ENCODE results near the gene BAIAP3. TPM values are rescaled to one million over a fixed set of nuclear protein-coding genes. Genes with fewer than 3 reads are reported as not detected.

The BAIAP3 gene
- total RNA-seq, 2 experiments from 2014 or later, result 0.24 to 0.63 TPM

GRCh38 chr16:1381612-1382406, 48.4 kb downstream of the BAIAP3 start:
- DNase-seq, result no peak
- Mint-ChIP-seq H3K4me3 (no peak overlapping the region), H3K27me3 (ENCODE audit: low read depth) (no peaks in the 10 kb centered on the region), H3K27ac (no peak overlapping the region), H3K36me3 (ENCODE audit: low read depth) (peaks cover 3% of the 10 kb centered on the region), H3K4me1 (ENCODE audit: low read depth) (peaks cover 19% of the 10 kb centered on the region), H3K9me3 (ENCODE audit: insufficient read depth) (no peaks in the 10 kb centered on the region)
- CTCF ChIA-PET, result no interaction called here
- no peak for ATAC-seq
- POLR2A ChIA-PET, result no interaction called here

GRCh38 chr16:1383556-1383955, 50.1 kb downstream of the BAIAP3 start:
- DNase-seq (no peak), ATAC-seq (no peak)
- ChIA-PET CTCF (interaction anchor here (0.7 kb wide), 1 partner anchor 20 kb away, joined by 3 read pairs; no protein-coding TSS in a partner anchor), POLR2A (interaction anchor here (0.8 to 1.3 kb wide), 2 partner anchors 15 to 37 kb away, joined by 3 read pairs; no protein-coding TSS in a partner anchor)
- Mint-ChIP-seq H3K9me3 (ENCODE audit: insufficient read depth) (no peaks in the 10 kb centered on the region), H3K27ac (no peak overlapping the region), H3K4me1 (ENCODE audit: low read depth) (peaks cover 9% of the 10 kb centered on the region), H3K36me3 (ENCODE audit: low read depth) (peaks cover 3% of the 10 kb centered on the region), H3K4me3 (no peak overlapping the region), H3K27me3 (ENCODE audit: low read depth) (no peaks in the 10 kb centered on the region)

GRCh38 chr16:1385232-1385631, 51.8 kb downstream of the BAIAP3 start:
- H3K4me3 Mint-ChIP-seq, result no peak overlapping the region
- ChIA-PET CTCF (no interaction called here), POLR2A (no interaction called here)
- no peaks in the 10 kb centered on the region for H3K27me3 Mint-ChIP-seq (ENCODE audit: low read depth)
- peaks cover 2% of the 10 kb centered on the region for H3K4me1 Mint-ChIP-seq (ENCODE audit: low read depth)
- no peak for DNase-seq
- H3K9me3 Mint-ChIP-seq (ENCODE audit: insufficient read depth), result no peaks in the 10 kb centered on the region
- no peak for ATAC-seq
- no peak overlapping the region for H3K27ac Mint-ChIP-seq
- peaks cover 5% of the 10 kb centered on the region for H3K36me3 Mint-ChIP-seq (ENCODE audit: low read depth)

- Mint-ChIP-seq H3K36me3 (ENCODE audit: low read depth) (peaks cover 8% of the 10 kb centered on the region), H3K27ac (no peak overlapping the region), H3K27me3 (ENCODE audit: low read depth) (no peaks in the 10 kb centered on the region), H3K4me3 (no peak overlapping the region), H3K9me3 (ENCODE audit: insufficient read depth) (no peaks in the 10 kb centered on the region), H3K4me1 (ENCODE audit: low read depth) (peaks cover 5% of the 10 kb centered on the region)
- DNase-seq (no peak), ATAC-seq (no peak)
- CTCF ChIA-PET, result no interaction called here
- POLR2A ChIA-PET, result no interaction called here
Observed at GRCh38 chr16:1387331-1387730, 53.9 kb downstream of the BAIAP3 start.

GRCh38 chr16:1389762-1390161, 56.3 kb downstream of the BAIAP3 start:
- DNase-seq (no peak), ATAC-seq (no peak)
- H3K9me3 Mint-ChIP-seq (ENCODE audit: insufficient read depth), result no peaks in the 10 kb centered on the region
- H3K27me3 Mint-ChIP-seq (ENCODE audit: low read depth), result no peaks in the 10 kb centered on the region
- H3K36me3 Mint-ChIP-seq (ENCODE audit: low read depth), result peaks cover 8% of the 10 kb centered on the region
- H3K4me1 Mint-ChIP-seq (ENCODE audit: low read depth), result peaks cover 5% of the 10 kb centered on the region
- no peak overlapping the region for H3K4me3 Mint-ChIP-seq
- no peak overlapping the region for H3K27ac Mint-ChIP-seq
- POLR2A ChIA-PET, result interaction anchor here (0.9 kb wide), 1 partner anchor 11 kb away, joined by 3 read pairs; no protein-coding TSS in a partner anchor
- CTCF ChIA-PET, result no interaction called here

GRCh38 chr16:1390239-1390779, 56.9 kb downstream of the BAIAP3 start:
- Mint-ChIP-seq H3K27me3 (ENCODE audit: low read depth) (no peaks in the 10 kb centered on the region), H3K4me1 (ENCODE audit: low read depth) (peaks cover 5% of the 10 kb centered on the region), H3K27ac (no peak overlapping the region), H3K9me3 (ENCODE audit: insufficient read depth) (no peaks in the 10 kb centered on the region), H3K36me3 (ENCODE audit: low read depth) (peaks cover 7% of the 10 kb centered on the region), H3K4me3 (no peak overlapping the region)
- CTCF ChIA-PET, result interaction anchor here (1.1 kb wide), 1 partner anchor 27 kb away, joined by 4 read pairs; no protein-coding TSS in a partner anchor
- POLR2A ChIA-PET, result interaction anchor here (0.9 kb wide), 1 partner anchor 11 kb away, joined by 3 read pairs; no protein-coding TSS in a partner anchor
- DNase-seq, result no peak
- no peak for ATAC-seq

- POLR2A ChIA-PET, result no interaction called here
- DNase-seq (no peak), ATAC-seq (no peak)
- Mint-ChIP-seq H3K27ac (no peak overlapping the region), H3K27me3 (ENCODE audit: low read depth) (no peaks in the 10 kb centered on the region), H3K9me3 (ENCODE audit: insufficient read depth) (no peaks in the 10 kb centered on the region), H3K4me3 (no peak overlapping the region), H3K4me1 (ENCODE audit: low read depth) (peaks cover 5% of the 10 kb centered on the region), H3K36me3 (ENCODE audit: low read depth) (peaks cover 9% of the 10 kb centered on the region)
- CTCF ChIA-PET, result no interaction called here
Observed at GRCh38 chr16:1392826-1393225, 59.4 kb downstream of the BAIAP3 start.

- Mint-ChIP-seq H3K36me3 (ENCODE audit: low read depth) (peaks cover 11% of the 10 kb centered on the region), H3K9me3 (ENCODE audit: insufficient read depth) (no peaks in the 10 kb centered on the region), H3K27me3 (ENCODE audit: low read depth) (no peaks in the 10 kb centered on the region), H3K4me3 (no peak overlapping the region), H3K4me1 (ENCODE audit: low read depth) (peaks cover 5% of the 10 kb centered on the region), H3K27ac (no peak overlapping the region)
- DNase-seq (no peak), ATAC-seq (no peak)
- ChIA-PET POLR2A (interaction anchor here (1.1 kb wide), 1 partner anchor 27 kb away, joined by 3 read pairs; no protein-coding TSS in a partner anchor), CTCF (no interaction called here)
Observed at GRCh38 chr16:1393613-1394176, 60.2 kb downstream of the BAIAP3 start.

GRCh38 chr16:1394367-1394951, 61.0 kb downstream of the BAIAP3 start:
- H3K27me3 Mint-ChIP-seq (ENCODE audit: low read depth), result no peaks in the 10 kb centered on the region
- ChIA-PET POLR2A (no interaction called here), CTCF (no interaction called here)
- H3K4me3 Mint-ChIP-seq, result no peak overlapping the region
- H3K36me3 Mint-ChIP-seq (ENCODE audit: low read depth), result peaks cover 13% of the 10 kb centered on the region
- H3K27ac Mint-ChIP-seq, result no peak overlapping the region
- H3K4me1 Mint-ChIP-seq (ENCODE audit: low read depth), result peaks cover 5% of the 10 kb centered on the region
- DNase-seq (no peak), ATAC-seq (no peak)
- no peaks in the 10 kb centered on the region for H3K9me3 Mint-ChIP-seq (ENCODE audit: insufficient read depth)

GRCh38 chr16:1395444-1396031, 62.1 kb downstream of the BAIAP3 start:
- Mint-ChIP-seq H3K4me1 (ENCODE audit: low read depth) (peaks cover under 1% of the 10 kb centered on the region), H3K27ac (no peak overlapping the region), H3K9me3 (ENCODE audit: insufficient read depth) (no peaks in the 10 kb centered on the region), H3K27me3 (ENCODE audit: low read depth) (no peaks in the 10 kb centered on the region), H3K36me3 (ENCODE audit: low read depth) (peaks cover 8% of the 10 kb centered on the region), H3K4me3 (no peak overlapping the region)
- ChIA-PET POLR2A (interaction anchor here (1.4 kb wide), 1 partner anchor 15 kb away, joined by 3 read pairs; no protein-coding TSS in a partner anchor), CTCF (interaction anchor here (1.0 kb wide), 1 partner anchor 32 kb away, joined by 3 read pairs; no protein-coding TSS in a partner anchor)
- ATAC-seq (no peak), DNase-seq (no peak)

- no peak for DNase-seq
- Mint-ChIP-seq H3K36me3 (ENCODE audit: low read depth) (peaks cover 14% of the 10 kb centered on the region), H3K4me1 (ENCODE audit: low read depth) (no peaks in the 10 kb centered on the region), H3K9me3 (ENCODE audit: insufficient read depth) (no peaks in the 10 kb centered on the region), H3K27ac (no peak overlapping the region), H3K4me3 (no peak overlapping the region), H3K27me3 (ENCODE audit: low read depth) (no peaks in the 10 kb centered on the region)
- ATAC-seq, result no peak
- ChIA-PET CTCF (no interaction called here), POLR2A (interaction anchor here (1.0 kb wide), 1 partner anchor 13 kb away, joined by 3 read pairs; no protein-coding TSS in a partner anchor)
Observed at GRCh38 chr16:1397779-1398178, 64.3 kb downstream of the BAIAP3 start.
